Hair follicular keratinocyte (primary cell): Measurements from ENCODE around the gene UBE2Q2. TPM values are rescaled to one million over a fixed set of nuclear protein-coding genes. Genes with fewer than 3 reads are reported as not detected.

ENCODE experiments used
- total RNA-seq: library from RNA; depleted of rRNA; stranded (reverse); fragments of >200 nt; gene quantifications from 2 replicates; pipeline ENCODE4 v1.2.3, GENCODE V29; 2015

Gene UBE2Q2
- total RNA-seq, result 36.2 and 50.8 TPM in 2 replicates

GRCh38 chr15:75842722-75843677, at the start of gene UBE2Q2:
TSS of gene UBE2Q2 (plus strand) at chr15:75843447. CDS start at chr15:75843667, 220 bp downstream.

GRCh38 chr15:75903331-75904239, 60.3 kb downstream of the UBE2Q2 start, which contains the start of gene FBXO22:
TSS of gene FBXO22 (plus strand) at chr15:75903878. CDS start at chr15:75903964, 86 bp downstream.

Other genes with a start within 250 kb of the UBE2Q2 start
- 21.7 and 26.0 TPM in 2 replicates for gene SNUPN, start 217.7 kb upstream of the UBE2Q2 start, total RNA-seq
- gene IMP3, start 203.2 kb upstream of the UBE2Q2 start, total RNA-seq, result 118 and 212 TPM in 2 replicates
- 20.1 and 32.2 TPM in 2 replicates for gene SNX33, start 195.5 kb upstream of the UBE2Q2 start, total RNA-seq
- 77.6 and 155 TPM in 2 replicates for gene CSPG4, start 130.6 kb upstream of the UBE2Q2 start, total RNA-seq
- 58.9 and 63.4 TPM in 2 replicates for gene FBXO22, start 60.4 kb downstream of the UBE2Q2 start, total RNA-seq
- 0.19 and 0.47 TPM in 2 replicates for gene NRG4, start 169.0 kb downstream of the UBE2Q2 start, total RNA-seq
- not detected in 2 replicates for gene TMEM266, start 216.5 kb downstream of the UBE2Q2 start, total RNA-seq